Measurements from ENCODE around the gene MATK. TPM values are rescaled to one million over a fixed set of nuclear protein-coding genes. Genes with fewer than 3 reads are reported as not detected.

MATK gene
- total RNA-seq = 0.50 TPM in 1 of 2 replicates, not detected in the other

GRCh38 chr19:3785938-3786824 lies at the start of gene MATK:
Gene MATK (minus strand): TSS chr19:3786381. CDS start chr19:3785135, 1,246 bp downstream.

DNA sequence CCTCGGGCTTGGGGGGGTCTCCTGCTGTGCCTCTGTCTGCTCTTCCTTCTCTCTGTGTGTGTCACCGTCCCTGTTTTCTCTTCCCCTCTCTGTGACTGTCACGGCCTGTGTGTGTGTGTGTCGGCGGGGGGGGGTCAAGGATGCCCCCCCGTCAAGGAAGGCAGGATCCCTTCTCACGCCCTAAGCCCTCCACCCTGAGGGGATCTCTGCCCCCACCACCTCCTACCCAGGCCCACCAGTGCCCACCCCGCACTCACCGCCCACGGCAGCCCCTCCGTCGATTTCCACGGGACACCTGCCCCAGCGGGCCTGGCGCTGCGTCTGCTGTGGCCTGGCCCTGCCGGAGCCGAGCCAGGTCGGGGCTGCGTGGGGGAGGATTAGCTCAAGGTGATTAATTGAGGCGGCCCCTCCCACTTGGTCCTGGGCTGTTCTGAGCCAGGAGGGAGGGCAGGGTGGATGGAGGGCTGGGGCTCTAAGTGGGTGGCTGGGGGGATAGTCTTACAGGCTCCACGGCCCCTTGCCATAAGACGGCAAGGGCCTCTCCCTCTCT lies 14.2 kb downstream of the MATK start, which contains the start of gene RAX2:
Gene RAX2 (minus strand): TSS at position 323 of the 550 bp plus-strand sequence. CDS start 486 bp downstream, outside the sequence.

GRCh38 chr19:3762501-3763459 lies 23.4 kb downstream of the MATK start, which contains the start of gene MRPL54:
Gene MRPL54 (plus strand): TSS chr19:3762682. CDS start chr19:3762701, 19 bp downstream.

DNA sequence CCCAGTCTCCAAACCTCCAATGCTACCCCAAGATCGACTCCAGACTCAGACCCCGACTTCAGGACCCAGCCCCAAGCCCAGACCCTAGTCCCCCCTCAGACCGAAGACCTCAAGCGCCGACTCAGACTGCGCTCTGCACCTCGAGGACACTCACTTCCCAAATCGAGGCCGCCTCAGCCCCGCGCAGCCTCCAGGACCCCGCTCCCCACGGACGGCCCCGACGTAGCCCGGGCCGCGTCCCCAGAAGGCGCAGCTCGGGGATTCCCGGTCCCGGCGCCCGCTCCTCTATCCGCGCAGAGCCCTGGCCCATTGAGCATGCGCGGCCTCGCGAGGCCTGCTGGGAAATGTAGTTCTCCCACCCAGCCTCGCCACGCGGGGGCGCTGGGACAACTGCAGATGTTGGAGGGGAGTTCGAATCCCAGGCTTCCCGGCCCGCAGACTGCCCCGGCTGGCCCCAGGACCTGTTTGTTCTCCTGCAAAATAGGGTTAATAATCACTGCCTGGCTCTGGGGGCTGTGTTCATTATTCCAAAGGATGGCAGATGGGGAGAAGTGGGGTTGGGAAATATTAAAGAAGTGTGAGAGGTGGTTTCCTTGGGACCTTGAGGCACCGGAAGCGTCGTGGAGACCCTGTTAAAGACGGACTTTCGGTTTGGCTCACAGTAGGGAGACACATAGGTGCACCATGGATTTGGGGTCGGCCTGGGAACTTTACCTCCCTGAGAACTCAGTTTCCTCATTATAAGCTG lies 24.6 kb downstream of the MATK start, which contains the start of gene APBA3:
Gene APBA3 (minus strand): TSS at position 311 of the 748 bp plus-strand sequence. CDS start 1,428 bp downstream, outside the sequence.

Other genes with a start within 250 kb of the MATK start
- not detected in 2 replicates for gene TEKTIP1, start 247.2 kb downstream of the MATK start, total RNA-seq
- 57.1 and 120 TPM in 2 replicates for gene MFSD12, start 228.8 kb downstream of the MATK start, total RNA-seq
- gene HMG20B, start 213.4 kb downstream of the MATK start, total RNA-seq = 57.3 and 88.4 TPM in 2 replicates
- gene GIPC3, start 200.9 kb downstream of the MATK start, total RNA-seq = 0.32 and 0.57 TPM in 2 replicates
- gene TBXA2R, start 179.5 kb downstream of the MATK start, total RNA-seq = 1.1 and 2.1 TPM in 2 replicates
- 29.5 and 41.6 TPM in 2 replicates for gene CACTIN, start 159.6 kb downstream of the MATK start, total RNA-seq
- 18.9 and 81.9 TPM in 2 replicates for gene PIP5K1C, start 85.9 kb downstream of the MATK start, total RNA-seq
- 0.06 TPM in 1 of 2 replicates, not detected in the other for gene TJP3, start 78.0 kb downstream of the MATK start, total RNA-seq
- 17.8 and 25.0 TPM in 2 replicates for gene APBA3, start 24.7 kb downstream of the MATK start, total RNA-seq
- gene MRPL54, start 23.7 kb downstream of the MATK start, total RNA-seq = 36.8 and 68.5 TPM in 2 replicates
- not detected in 2 replicates for gene RAX2, start 14.2 kb downstream of the MATK start, total RNA-seq
- not detected in 2 replicates for gene ZFR2, start 82.7 kb upstream of the MATK start, total RNA-seq
- not detected in 2 replicates for gene ATCAY, start 94.3 kb upstream of the MATK start, total RNA-seq
- gene NMRK2, start 146.7 kb upstream of the MATK start, total RNA-seq = not detected in 2 replicates
- 158 and 304 TPM in 2 replicates for gene DAPK3, start 184.7 kb upstream of the MATK start, total RNA-seq
- gene EEF2, start 199.1 kb upstream of the MATK start, total RNA-seq = 2,070 and 2,682 TPM in 2 replicates
- 26.7 and 26.9 TPM in 2 replicates for gene PIAS4, start 221.4 kb upstream of the MATK start, total RNA-seq

Data from bladder microvascular endothelial cell (primary cell).